Breast epithelium (tissue), 4 donors: Measurements from ENCODE around the gene CCDC74B. TPM values are rescaled to one million over a fixed set of nuclear protein-coding genes. Genes with fewer than 3 reads are reported as not detected.
"Not testable (repeated sequence)": the region's sequence is repeated elsewhere in the genome, so short reads cannot be mapped to it uniquely, and the experiment has no call there.

Experiments
- DNase-seq, 2 donors: peaks; one replicate each; pipeline ENCODE4 v3.0.0-alpha.2; 2019; ENCODE audit warnings: low spot score in 2 of 2
- H3K27ac ChIP-seq, 2 donors: fragments of 200-600 bp; sonication (generic) in 1 of 2; one replicate each; pipeline ENCODE4 v1.5.1; 2016 to 2019; ENCODE audit warnings: mild to moderate bottlenecking in 1 of 2
- H3K27me3 ChIP-seq, 2 donors: fragments of 200-600 bp; sonication (generic) in 1 of 2; one replicate each; pipeline versions ENCODE4 v1.5.1 to v1.6.0; 2017 to 2019; ENCODE audit warnings: control low read depth in 1 of 2, mild to moderate bottlenecking in 1 of 2
- H3K36me3 ChIP-seq: fragments of 200-600 bp; one replicate; pipeline ENCODE4 v1.5.1; 2019
- H3K4me1 ChIP-seq, 2 donors: fragments of 200-600 bp; sonication (generic); one replicate each; pipeline ENCODE4 v1.5.1; 2016 to 2019; ENCODE audit warnings: control low read depth in 1 of 2
- H3K4me3 ChIP-seq, 3 donors: fragments of 200-600 bp; sonication (generic); 1 replicate in 2 of 3; 2 replicates in 1 of 3; pipeline ENCODE4 v1.5.1; 2016 to 2019; ENCODE audit warnings: mild to moderate bottlenecking in 3 of 3, moderate library complexity in 2 of 3
- H3K9me3 ChIP-seq, 2 donors: fragments of 200-600 bp; sonication (generic) in 1 of 2; one replicate each; pipeline ENCODE4 v1.5.1; 2016 to 2019; ENCODE audit warnings: control low read depth in 1 of 2
- CTCF ChIP-seq, 3 donors: fragments of 450-650 bp; IDR thresholded peaks; one replicate each; pipeline ENCODE4 v1.5.1; 2016 to 2017; ENCODE audit warnings: antibody characterized with exemption in 3 of 3, mild to moderate bottlenecking in 3 of 3, moderate library complexity in 3 of 3
- POLR2A ChIP-seq: fragments of 450-650 bp; IDR thresholded peaks from one replicate; pipeline ENCODE4 v1.6.1; 2016; ENCODE audit warnings: antibody characterized with exemption, mild to moderate bottlenecking, moderate library complexity
- POLR2AphosphoS5 ChIP-seq, 3 donors: sonication (generic); formaldehyde crosslinking; IDR thresholded peaks; one replicate each; pipeline ENCODE4 v1.6.1; 2017; ENCODE audit warnings: antibody characterized with exemption in 3 of 3
- intact Hi-C: fragments of 100-400 bp; cut with DNase I; formaldehyde crosslinking; loops from one replicate; pipeline ENCODE4 v1.15.1; 2023; ENCODE audit warnings: low total_unique reads
- total RNA-seq, 3 donors: library from RNA; depleted of rRNA; stranded (reverse); fragments of >200 nt; gene quantifications; one replicate each; pipeline ENCODE4 v1.1.0, GENCODE V29; 2016

The CCDC74B gene
- total RNA-seq, 3 donors from 2014 or later = 2.7 to 16.1 (median 9.5) TPM

GRCh38 chr2:130158631-130159030 is 13.7 kb upstream of the CCDC74B start:
- TF ChIP-seq POLR2AphosphoS5 (IDR thresholded peaks at IDR 0.05) (no peak), POLR2A (no peak), CTCF (IDR thresholded peaks at IDR 0.05) (no peak)
- Histone ChIP-seq H3K27ac (no peak overlapping the region), H3K9me3 (no peaks in the 10 kb centered on the region), H3K4me1 (no peaks in the 10 kb centered on the region), H3K4me3 (no peak overlapping the region), H3K36me3 (no peaks in the 10 kb centered on the region), H3K27me3 (no peaks in the 10 kb centered on the region)
- no peak for DNase-seq
- intact Hi-C loops = no loop called here

GRCh38 chr2:130157825-130158514 is 13.1 kb upstream of the CCDC74B start:
- H3K4me3 ChIP-seq, H3K27me3 ChIP-seq, H3K9me3 ChIP-seq, H3K27ac ChIP-seq, H3K4me1 ChIP-seq, H3K36me3 ChIP-seq, intact Hi-C loops, DNase-seq: not testable (repeated sequence)

GRCh38 chr2:130157354-130157753 is 12.4 kb upstream of the CCDC74B start:
- H3K9me3 ChIP-seq, H3K4me3 ChIP-seq, H3K36me3 ChIP-seq, H3K27me3 ChIP-seq, intact Hi-C loops, H3K4me1 ChIP-seq, H3K27ac ChIP-seq, DNase-seq: not testable (repeated sequence)

GRCh38 chr2:130156624-130157004 is 11.7 kb upstream of the CCDC74B start:
- no peaks in the 10 kb centered on the region for H3K4me1 ChIP-seq
- no peak for DNase-seq
- no peaks in the 10 kb centered on the region for H3K9me3 ChIP-seq
- no peaks in the 10 kb centered on the region for H3K36me3 ChIP-seq
- H3K27me3 ChIP-seq = no peaks in the 10 kb centered on the region
- H3K4me3 ChIP-seq = no peak overlapping the region
- TF ChIP-seq CTCF (IDR thresholded peaks at IDR 0.05) = no peak
- no peak for TF ChIP-seq POLR2A
- TF ChIP-seq POLR2AphosphoS5 (IDR thresholded peaks at IDR 0.05) = no peak
- no peak overlapping the region for H3K27ac ChIP-seq
- intact Hi-C loops = no loop called here

- intact Hi-C loops, H3K36me3 ChIP-seq, H3K4me3 ChIP-seq, H3K27ac ChIP-seq, H3K4me1 ChIP-seq, H3K9me3 ChIP-seq, H3K27me3 ChIP-seq: not testable (repeated sequence)
- TF ChIP-seq CTCF (IDR thresholded peaks at IDR 0.05) = peak in 2 of 3 donors; percentile 43 to 45
- DNase-seq = peak; percentile 50 to 85
Observed at GRCh38 chr2:130155956-130156623, 11.2 kb upstream of the CCDC74B start.

GRCh38 chr2:130154773-130155765 is 10.2 kb upstream of the CCDC74B start:
- Histone ChIP-seq H3K36me3 (no peaks in the 10 kb centered on the region), H3K27me3 (no peaks in the 10 kb centered on the region), H3K9me3 (no peaks in the 10 kb centered on the region), H3K4me3 (no peak overlapping the region), H3K27ac (no peak overlapping the region), H3K4me1 (no peaks in the 10 kb centered on the region)
- no peak for TF ChIP-seq POLR2A
- TF ChIP-seq CTCF (IDR thresholded peaks at IDR 0.05) = no peak
- TF ChIP-seq POLR2AphosphoS5 (IDR thresholded peaks at IDR 0.05) = no peak
- DNase-seq = no peak
- intact Hi-C loops = no loop called here

GRCh38 chr2:130154423-130154770 is 9.5 kb upstream of the CCDC74B start:
- DNase-seq, H3K4me1 ChIP-seq, intact Hi-C loops: not testable (repeated sequence)

GRCh38 chr2:130153721-130154422 is 9.0 kb upstream of the CCDC74B start:
- H3K4me1 ChIP-seq, H3K9me3 ChIP-seq, intact Hi-C loops, H3K27me3 ChIP-seq, DNase-seq, H3K4me3 ChIP-seq, H3K36me3 ChIP-seq, H3K27ac ChIP-seq: not testable (repeated sequence)

More at GRCh38 chr2:130154423-130154770, 9.5 kb upstream of the CCDC74B start:
- H3K36me3 ChIP-seq, H3K27me3 ChIP-seq, H3K27ac ChIP-seq, H3K9me3 ChIP-seq, H3K4me3 ChIP-seq: not testable (repeated sequence)
